PFSK-1 (cell line): Measurements from ENCODE around the gene VPS18.

Experiments
- FOXP2 ChIP-seq: optimal IDR thresholded peaks from 2 replicates; pipeline ENCODE3; 2011; ENCODE audit warnings: borderline replicate concordance, control low read depth, inconsistent platforms; ENCODE audit not compliant: insufficient read depth; ENCODE audit errors: extremely low read length, extremely low read depth
- POLR2AphosphoS5 ChIP-seq: IDR thresholded peaks from 2 replicates; pipeline ENCODE4 v1.6.1; 2012; ENCODE audit warnings: low read depth, mild to moderate bottlenecking, control low read depth, low read length, moderate library complexity
- REST ChIP-seq, 2 experiments: IDR thresholded peaks; 2 replicates each; pipeline versions ENCODE4 v1.6.1 to v1.8.0; 2011 to 2012; ENCODE audit warnings: low read depth in 2 of 2, low read length in 2 of 2, control low read depth in 1 of 2, inconsistent platforms in 1 of 2, mild to moderate bottlenecking in 1 of 2, moderate library complexity in 1 of 2; ENCODE audit not compliant: insufficient read depth in 1 of 2
- SIN3A ChIP-seq: IDR thresholded peaks from 2 replicates; pipeline ENCODE4 v1.6.1; 2012; ENCODE audit warnings: mild to moderate bottlenecking, low read length, moderate library complexity, borderline replicate concordance; ENCODE audit not compliant: insufficient read depth
- TAF1 ChIP-seq: IDR thresholded peaks from 2 replicates; pipeline ENCODE4 v1.6.1; 2012; ENCODE audit warnings: low read length, control low read depth, borderline replicate concordance; ENCODE audit not compliant: insufficient read depth

The VPS18 gene

GRCh38 chr15:40914013-40914412 lies 19.8 kb downstream of the VPS18 start:
- TF ChIP-seq SIN3A: no peak
- TF ChIP-seq REST (IDR thresholded peaks at IDR 0.05; ENCODE audit: insufficient read depth in 1 of 2, low read depth in 2 of 2, low read length in 2 of 2): no peak
- no peak for TF ChIP-seq FOXP2
- TF ChIP-seq TAF1: no peak
- TF ChIP-seq POLR2AphosphoS5: no peak

GRCh38 chr15:40914486-40914885 lies 20.2 kb downstream of the VPS18 start:
- TF ChIP-seq SIN3A (no peak), FOXP2 (no peak), TAF1 (no peak), REST (IDR thresholded peaks at IDR 0.05; ENCODE audit: insufficient read depth in 1 of 2, low read depth in 2 of 2, low read length in 2 of 2) (no peak), POLR2AphosphoS5 (no peak)

GRCh38 chr15:40915116-40915661 lies 20.9 kb downstream of the VPS18 start:
- no peak for TF ChIP-seq POLR2AphosphoS5
- no peak for TF ChIP-seq REST (IDR thresholded peaks at IDR 0.05; ENCODE audit: insufficient read depth in 1 of 2, low read depth in 2 of 2, low read length in 2 of 2)
- no peak for TF ChIP-seq TAF1
- TF ChIP-seq FOXP2: no peak
- no peak for TF ChIP-seq SIN3A

- no peak for TF ChIP-seq POLR2AphosphoS5
- TF ChIP-seq REST (IDR thresholded peaks at IDR 0.05; ENCODE audit: insufficient read depth in 1 of 2, low read depth in 2 of 2, low read length in 2 of 2): no peak
- TF ChIP-seq SIN3A: no peak
- no peak for TF ChIP-seq FOXP2
- TF ChIP-seq TAF1: no peak
These were observed 21.4 kb downstream of the VPS18 start for GRCh38 chr15:40915679-40916078.

GRCh38 chr15:40917585-40917984 lies 23.3 kb downstream of the VPS18 start:
- TF ChIP-seq TAF1 (no peak), FOXP2 (no peak), POLR2AphosphoS5 (no peak), SIN3A (no peak), REST (IDR thresholded peaks at IDR 0.05; ENCODE audit: insufficient read depth in 1 of 2, low read depth in 2 of 2, low read length in 2 of 2) (no peak)
